HCT116 (cell line): ENCODE measurements around the gene MAPK8IP1. TPM values are rescaled to one million over a fixed set of nuclear protein-coding genes. Genes with fewer than 3 reads are reported as not detected.

Experiments used
- ATAC-seq: fragments of 200-7000 bp; cut with Tn5 transposase; 2 replicates; pipeline ENCODE4 v1.9.1; 2020; ENCODE audit warnings: mild to moderate bottlenecking, moderate library complexity
- BruUV-seq: library from RNA; stranded (reverse); fragments of 400-500 nt; replicated peaks from 2 replicates; lab custom pipeline; 2021; lab: Mats Ljungman, UMichigan
- CTCF ChIA-PET: fragments of 300-600 bp; sonication (Branson Sonifier 250); formaldehyde crosslinking; loops from one replicate; lab custom pipeline; 2021; ENCODE audit warnings: antibody characterized with exemption; lab: Charles Lee
- POLR2A ChIA-PET: fragments of 300-600, 350-600 bp; sonication (Branson Sonifier 250); formaldehyde crosslinking; loops from one replicate; lab custom pipeline; 2021; ENCODE audit warnings: antibody characterized with exemption; lab: Charles Lee
- RAD21 ChIA-PET, 2 experiments: fragments of 300-600 bp; sonication (Branson Sonifier 250); formaldehyde crosslinking; loops; one replicate each; lab custom pipeline; 2023; ENCODE audit warnings: low total read pairs in 2 of 2; ENCODE audit not compliant: uncharacterized antibody in 2 of 2, unreplicated experiment in 2 of 2, low non-redundant PET in 1 of 2; lab: Charles Lee
- DNase-seq: peaks from one replicate; pipeline ENCODE4 v3.0.0-alpha.2; 2010; ENCODE audit warnings: low read depth, low spot score
- H2AFZ ChIP-seq: fragments of 200-600 bp; shearing (Covaris generic), sonication (generic); 2 replicates; pipeline ENCODE4 v1.6.1; 2017; ENCODE audit warnings: low read depth, mixed run types, mixed read lengths, antibody characterized with exemption, low read length; ENCODE audit not compliant: poor library complexity, severe bottlenecking
- H3K27ac ChIP-seq: 2 replicates; pipeline ENCODE4 v1.5.1; 2012; ENCODE audit warnings: low read depth, low read length
- H3K27me3 ChIP-seq: fragments of 200-600 bp; sonication (generic); 2 replicates; pipeline ENCODE4 v1.6.1; 2016; ENCODE audit warnings: mixed run types, low read length, mixed read lengths; ENCODE audit not compliant: insufficient read depth
- H3K36me3 ChIP-seq, 2 experiments: fragments of 200-500 bp in 1 of 2; fragments of 200-600 bp in 1 of 2; sonication (Bioruptor generic) in 1 of 2; sonication (generic) in 1 of 2; 2 replicates each; pipeline versions ENCODE4 v1.5.1 to v1.6.1; 2014 to 2016; ENCODE audit warnings: low read length in 2 of 2, inconsistent platforms in 1 of 2, mixed read lengths in 1 of 2, mixed run types in 1 of 2; ENCODE audit not compliant: insufficient read depth in 2 of 2, control insufficient read depth in 1 of 2
- H3K4me1 ChIP-seq, 2 experiments: fragments of 200-600 bp in 1 of 2; sonication (generic) in 1 of 2; 2 replicates each; pipeline versions ENCODE4 v1.5.1 to v1.6.1; 2012 to 2017; ENCODE audit warnings: low read length in 2 of 2, inconsistent platforms in 1 of 2, mild to moderate bottlenecking in 1 of 2, mixed read lengths in 1 of 2, mixed run types in 1 of 2, moderate library complexity in 1 of 2; ENCODE audit not compliant: insufficient read depth in 2 of 2, control insufficient read depth in 1 of 2
- H3K4me2 ChIP-seq: fragments of 200-600 bp; sonication (generic); 2 replicates; pipeline ENCODE4 v1.6.1; 2017; ENCODE audit warnings: mixed run types, low read length, mixed read lengths
- H3K4me3 ChIP-seq, 2 experiments: fragments of 200-600 bp in 1 of 2; sonication (generic) in 1 of 2; replicated peaks in 1 of 2; 2 replicates each; pipeline ENCODE4 v1.5.1; 2011 to 2016; ENCODE audit warnings: low read length in 2 of 2, control low read depth in 1 of 2, low read depth in 1 of 2, mild to moderate bottlenecking in 1 of 2, mixed read lengths in 1 of 2, mixed run types in 1 of 2
- H3K79me2 ChIP-seq: fragments of 200-600 bp; sonication (generic); 2 replicates; pipeline ENCODE4 v1.6.1; 2017; ENCODE audit warnings: mild to moderate bottlenecking, mixed run types, low read length, moderate library complexity, mixed read lengths; ENCODE audit not compliant: insufficient read depth
- H3K9ac ChIP-seq: fragments of 200-600 bp; sonication (generic); 2 replicates; pipeline ENCODE4 v1.6.1; 2016; ENCODE audit warnings: low read length, mixed read lengths
- H3K9me2 ChIP-seq: fragments of 200-600 bp; sonication (generic), shearing (Covaris generic); 2 replicates; pipeline ENCODE4 v1.6.1; 2017; ENCODE audit warnings: mixed run types, mild to moderate bottlenecking, moderate library complexity; ENCODE audit not compliant: insufficient read depth
- H3K9me3 ChIP-seq, 2 experiments: fragments of 200-500 bp in 1 of 2; fragments of 200-600 bp in 1 of 2; sonication (Bioruptor generic) in 1 of 2; sonication (generic) in 1 of 2; 2 replicates each; pipeline ENCODE4 v1.6.1; 2014 to 2017; ENCODE audit warnings: low read length in 2 of 2, mixed read lengths in 2 of 2, inconsistent platforms in 1 of 2, low read depth in 1 of 2, mild to moderate bottlenecking in 1 of 2, mixed run types in 1 of 2, moderate library complexity in 1 of 2; ENCODE audit not compliant: control insufficient read depth in 1 of 2, insufficient read depth in 1 of 2
- H4K20me1 ChIP-seq: fragments of 200-600 bp; sonication (generic), shearing (Covaris generic); 2 replicates; pipeline ENCODE4 v1.6.1; 2017; ENCODE audit warnings: mixed run types, mild to moderate bottlenecking, moderate library complexity; ENCODE audit not compliant: insufficient read depth
- CBX3 ChIP-seq: IDR thresholded peaks from 2 replicates; pipeline ENCODE4 v1.6.1; 2012; ENCODE audit warnings: low read depth
- EGR1 ChIP-seq: IDR thresholded peaks from 2 replicates; pipeline ENCODE4 v1.6.1; 2012; ENCODE audit warnings: low read depth
- EZH2 ChIP-seq: fragments of 200-600 bp; sonication (generic); IDR thresholded peaks from 2 replicates; pipeline ENCODE4 v1.6.1; 2017; ENCODE audit warnings: antibody characterized with exemption, mixed run types
- EZH2phosphoT487 ChIP-seq: fragments of 200-600 bp; IDR thresholded peaks from 2 replicates; pipeline ENCODE4 v1.6.1; 2018; ENCODE audit warnings: antibody characterized with exemption, borderline replicate concordance
- POLR2A ChIP-seq: IDR thresholded peaks from 2 replicates; pipeline ENCODE4 v1.7.0; 2011; ENCODE audit warnings: borderline replicate concordance; ENCODE audit not compliant: insufficient read depth, insufficient read length; ENCODE audit errors: extremely low read depth
- SIN3A ChIP-seq: IDR thresholded peaks from 2 replicates; pipeline ENCODE4 v1.6.1; 2012; ENCODE audit warnings: low read depth
- SRF ChIP-seq: IDR thresholded peaks from 2 replicates; pipeline ENCODE4 v1.6.1; 2012; ENCODE audit warnings: low read depth
- YY1 ChIP-seq: IDR thresholded peaks from 2 replicates; pipeline ENCODE4 v1.6.1; 2011; ENCODE audit warnings: low read length, low read depth, moderate library complexity, mild to moderate bottlenecking; ENCODE audit not compliant: insufficient replicate concordance; ENCODE audit errors: extremely low read depth
- intact Hi-C: fragments of 100-400 bp; cut with micrococcal nuclease; formaldehyde crosslinking; loops from 2 replicates; pipeline ENCODE4 v1.10.0; 2022
- total RNA-seq: library from RNA; stranded (reverse); gene quantifications from one replicate; pipeline ENCODE4 v1.2.1, GENCODE V29; 2021; ENCODE audit not compliant: unreplicated experiment
- TF ChIP-seq, protein P1 (sequence below): IDR thresholded peaks from 2 replicates; pipeline ENCODE4 v1.6.1; 2012; ENCODE audit warnings: low read depth

MAPK8IP1 gene
- total RNA-seq, 1 experiment from 2014 or later = 10.1 TPM

- Histone ChIP-seq H3K9ac (no peak overlapping the region), H3K79me2 (no peaks in the 10 kb centered on the region), H3K9me2 (no peaks in the 10 kb centered on the region), H4K20me1 (no peaks in the 10 kb centered on the region), H3K36me3 (no peaks in the 10 kb centered on the region), H3K27me3 (no peaks in the 10 kb centered on the region), H3K4me3 (no peak overlapping the region), H3K9me3 (no peaks in the 10 kb centered on the region), H3K4me2 (no peak overlapping the region), H3K4me1 (peaks cover 3 to 8% of the 10 kb centered on the region in 2 experiments; a peak in 3 of 4 replicates), H2AFZ (no peak overlapping the region), H3K27ac (no peak overlapping the region)
- ATAC-seq = no peak
- POLR2A ChIA-PET = no interaction called here
- DNase-seq = no peak
- no TSS peak for BruUV-seq
- RAD21 ChIA-PET = no interaction called here
- intact Hi-C loops = no loop called here
- no peak for TF ChIP-seq CBX3
- no peak for TF ChIP-seq SRF
- no peak for TF ChIP-seq EGR1
- no peak for TF ChIP-seq EZH2phosphoT487
- no peak for TF ChIP-seq POLR2A
- no peak for TF ChIP-seq YY1
- TF ChIP-seq SIN3A = no peak
- TF ChIP-seq, protein P1, sequence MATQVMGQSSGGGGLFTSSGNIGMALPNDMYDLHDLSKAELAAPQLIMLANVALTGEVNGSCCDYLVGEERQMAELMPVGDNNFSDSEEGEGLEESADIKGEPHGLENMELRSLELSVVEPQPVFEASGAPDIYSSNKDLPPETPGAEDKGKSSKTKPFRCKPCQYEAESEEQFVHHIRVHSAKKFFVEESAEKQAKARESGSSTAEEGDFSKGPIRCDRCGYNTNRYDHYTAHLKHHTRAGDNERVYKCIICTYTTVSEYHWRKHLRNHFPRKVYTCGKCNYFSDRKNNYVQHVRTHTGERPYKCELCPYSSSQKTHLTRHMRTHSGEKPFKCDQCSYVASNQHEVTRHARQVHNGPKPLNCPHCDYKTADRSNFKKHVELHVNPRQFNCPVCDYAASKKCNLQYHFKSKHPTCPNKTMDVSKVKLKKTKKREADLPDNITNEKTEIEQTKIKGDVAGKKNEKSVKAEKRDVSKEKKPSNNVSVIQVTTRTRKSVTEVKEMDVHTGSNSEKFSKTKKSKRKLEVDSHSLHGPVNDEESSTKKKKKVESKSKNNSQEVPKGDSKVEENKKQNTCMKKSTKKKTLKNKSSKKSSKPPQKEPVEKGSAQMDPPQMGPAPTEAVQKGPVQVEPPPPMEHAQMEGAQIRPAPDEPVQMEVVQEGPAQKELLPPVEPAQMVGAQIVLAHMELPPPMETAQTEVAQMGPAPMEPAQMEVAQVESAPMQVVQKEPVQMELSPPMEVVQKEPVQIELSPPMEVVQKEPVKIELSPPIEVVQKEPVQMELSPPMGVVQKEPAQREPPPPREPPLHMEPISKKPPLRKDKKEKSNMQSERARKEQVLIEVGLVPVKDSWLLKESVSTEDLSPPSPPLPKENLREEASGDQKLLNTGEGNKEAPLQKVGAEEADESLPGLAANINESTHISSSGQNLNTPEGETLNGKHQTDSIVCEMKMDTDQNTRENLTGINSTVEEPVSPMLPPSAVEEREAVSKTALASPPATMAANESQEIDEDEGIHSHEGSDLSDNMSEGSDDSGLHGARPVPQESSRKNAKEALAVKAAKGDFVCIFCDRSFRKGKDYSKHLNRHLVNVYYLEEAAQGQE = no peak
- TF ChIP-seq EZH2 = no peak
- CTCF ChIA-PET = no interaction called here
Observed at GRCh38 chr11:45892856-45893255, 7.4 kb downstream of the MAPK8IP1 start.
